ENCODE results near the gene MYO9B. TPM values are rescaled to one million over a fixed set of nuclear protein-coding genes. Genes with fewer than 3 reads are reported as not detected.

MYO9B gene
- total RNA-seq, 1 experiment from 2014 or later = 20.4 TPM

- Histone ChIP-seq H3K9me3 (no peaks in the 10 kb centered on the region), H3K36me3 (no peaks in the 10 kb centered on the region), H3K4me3 (no peak overlapping the region), H3K27me3 (no peaks in the 10 kb centered on the region)
- no peak for DNase-seq
Observed at GRCh38 chr19:17262557-17262956, 187.0 kb downstream of the MYO9B start.

Other genes with a start within 250 kb of the MYO9B start
- gene SIN3B, start 246.4 kb upstream of the MYO9B start, total RNA-seq (2014; rRNA removed; shearing (Covaris generic); ENCODE audit: low replicate concordance) = 24.3 and 44.1 TPM in 2 replicates
- gene F2RL3, start 186.8 kb upstream of the MYO9B start, total RNA-seq (2014; rRNA removed; shearing (Covaris generic); ENCODE audit: low replicate concordance) = not detected in 2 replicates
- gene CPAMD8, start 49.0 kb upstream of the MYO9B start, total RNA-seq (2014; rRNA removed; shearing (Covaris generic); ENCODE audit: low replicate concordance) = 2.6 TPM in 1 of 2 replicates, not detected in the other
- gene HAUS8, start 325 bp upstream of the MYO9B start, total RNA-seq (2014; rRNA removed; shearing (Covaris generic); ENCODE audit: low replicate concordance) = 8.6 and 9.8 TPM in 2 replicates
- 63.4 and 77.0 TPM in 2 replicates for gene USE1, start 139.6 kb downstream of the MYO9B start, total RNA-seq (2014; rRNA removed; shearing (Covaris generic); ENCODE audit: low replicate concordance)
- 2.8 and 7.8 TPM in 2 replicates for gene OCEL1, start 150.4 kb downstream of the MYO9B start, total RNA-seq (2014; rRNA removed; shearing (Covaris generic); ENCODE audit: low replicate concordance)
- gene NR2F6, start 170.1 kb downstream of the MYO9B start, total RNA-seq (2014; rRNA removed; shearing (Covaris generic); ENCODE audit: low replicate concordance) = 87.8 and 95.5 TPM in 2 replicates
- gene USHBP1, start 189.0 kb downstream of the MYO9B start, total RNA-seq (2014; rRNA removed; shearing (Covaris generic); ENCODE audit: low replicate concordance) = not detected in 2 replicates
- 112 and 258 TPM in 2 replicates for gene BABAM1, start 191.7 kb downstream of the MYO9B start, total RNA-seq (2014; rRNA removed; shearing (Covaris generic); ENCODE audit: low replicate concordance)
- gene ANKLE1, start 206.1 kb downstream of the MYO9B start, total RNA-seq (2014; rRNA removed; shearing (Covaris generic); ENCODE audit: low replicate concordance) = 0.10 and 0.46 TPM in 2 replicates
- gene ABHD8, start 227.6 kb downstream of the MYO9B start, total RNA-seq (2014; rRNA removed; shearing (Covaris generic); ENCODE audit: low replicate concordance) = 1.3 TPM in 1 of 2 replicates, not detected in the other
- gene MRPL34, start 230.1 kb downstream of the MYO9B start, total RNA-seq (2014; rRNA removed; shearing (Covaris generic); ENCODE audit: low replicate concordance) = 17.2 and 26.2 TPM in 2 replicates
- gene DDA1, start 233.8 kb downstream of the MYO9B start, total RNA-seq (2014; rRNA removed; shearing (Covaris generic); ENCODE audit: low replicate concordance) = 9.1 and 11.6 TPM in 2 replicates

Measured in MG63 (cell line).